HepG2 (cell line): ENCODE measurements around the gene SMIM41. TPM values are rescaled to one million over a fixed set of nuclear protein-coding genes. Genes with fewer than 3 reads are reported as not detected.

Experiments used
- E2F1 ChIP-seq: sonication (generic); formaldehyde crosslinking; IDR thresholded peaks from 2 replicates; pipeline ENCODE4 v1.5.0; 2020; ENCODE audit warnings: missing genetic modification reagents
- HMG20B ChIP-seq: conservative IDR thresholded peaks from 2 replicates; pipeline ENCODE4 v1.6.1; 2016; ENCODE audit warnings: missing genetic modification reagents, missing compliant biosample characterization
- IKZF1 ChIP-seq: fragments of 450-650 bp; IDR thresholded peaks from 2 replicates; pipeline ENCODE4 v1.7.1; 2016
- NCOA2 ChIP-seq: sonication (generic); formaldehyde crosslinking; IDR thresholded peaks from 2 replicates; pipeline ENCODE4 v1.8.0; 2022; ENCODE audit warnings: inconsistent platforms
- PATZ1 ChIP-seq: sonication (generic); formaldehyde crosslinking; IDR thresholded peaks from 2 replicates; pipeline ENCODE4 v1.4.0; 2020; ENCODE audit warnings: missing genetic modification reagents
- RAD21 ChIP-seq: fragments of 450-650 bp; formaldehyde crosslinking; IDR thresholded peaks from 2 replicates; pipeline ENCODE4 v1.5.0; 2020; ENCODE audit warnings: mild to moderate bottlenecking
- RBFOX2 ChIP-seq: fragments of 200-400 bp; formaldehyde crosslinking; IDR thresholded peaks from 2 replicates; pipeline ENCODE4 v1.6.1; 2017; ENCODE audit warnings: low read depth, mild to moderate bottlenecking, low read length
- SAP130 ChIP-seq: IDR thresholded peaks from 2 replicates; pipeline ENCODE4 v1.6.1; 2016; ENCODE audit warnings: low read depth
- SNAI1 ChIP-seq: sonication (generic); formaldehyde crosslinking; IDR thresholded peaks from 2 replicates; pipeline ENCODE4 v1.5.0; 2020; ENCODE audit warnings: mild to moderate bottlenecking, missing genetic modification reagents, borderline replicate concordance
- ZBTB10 ChIP-seq: sonication (generic); formaldehyde crosslinking; IDR thresholded peaks from 2 replicates; pipeline ENCODE4 v1.4.0; 2020; ENCODE audit warnings: missing genetic modification reagents, borderline replicate concordance
- ZBTB25 ChIP-seq: IDR thresholded peaks from 2 replicates; pipeline ENCODE4 v1.6.1; 2018; ENCODE audit warnings: missing genetic modification reagents
- ZFP62 ChIP-seq: sonication (generic); formaldehyde crosslinking; IDR thresholded peaks from 2 replicates; pipeline ENCODE4 v1.4.0; 2020; ENCODE audit warnings: missing genetic modification reagents
- ZIK1 ChIP-seq: sonication (generic); formaldehyde crosslinking; IDR thresholded peaks from 2 replicates; pipeline ENCODE4 v1.5.0; 2020; ENCODE audit warnings: mild to moderate bottlenecking, low read depth, missing genetic modification reagents, borderline replicate concordance
- ZNF605 ChIP-seq: sonication (generic); formaldehyde crosslinking; IDR thresholded peaks from 2 replicates; pipeline ENCODE4 v1.8.0; 2022; ENCODE audit warnings: mild to moderate bottlenecking, missing genetic modification reagents
- ZNF609 ChIP-seq: sonication (generic); formaldehyde crosslinking; IDR thresholded peaks from 2 replicates; pipeline ENCODE4 v1.4.0; 2020; ENCODE audit warnings: mild to moderate bottlenecking, missing genetic modification reagents, borderline replicate concordance
- ZNF674 ChIP-seq: sonication (generic); formaldehyde crosslinking; IDR thresholded peaks from 2 replicates; pipeline ENCODE4 v1.5.0; 2020; ENCODE audit warnings: low read depth, mild to moderate bottlenecking, missing genetic modification reagents
- ZNF782 ChIP-seq: sonication (generic); formaldehyde crosslinking; IDR thresholded peaks from 2 replicates; pipeline ENCODE4 v1.4.0; 2020; ENCODE audit warnings: missing genetic modification reagents, mild to moderate bottlenecking, borderline replicate concordance
- polyA plus RNA-seq, 8 experiments: library from polyadenylated mRNA; depleted of rRNA in 3 of 8; stranded (reverse) in 7 of 8; unstranded in 1 of 8; fragments of >200 nt; fragmentation: Illumina TruSeq in 4 of 8; extraction: Trizol in 4 of 8; gene quantifications; 2 replicates each; pipeline versions ENCODE4 v1.2.1 to v1.2.3, GENCODE V29; 2011 to 2016; ENCODE audit warnings: low read depth in 4 of 8, missing spikeins in 1 of 8, mixed read lengths in 1 of 8; ENCODE audit not compliant: insufficient read depth in 1 of 8
- total RNA-seq, 5 experiments: library from RNA; depleted of rRNA; stranded (reverse); fragments of >200 nt; fragmentation: Illumina TruSeq; extraction: Trizol; gene quantifications; 2 replicates each; pipeline ENCODE4 v1.2.3, GENCODE V29; 2016; ENCODE audit warnings: low read depth in 1 of 5

SMIM41 gene
- total and polyA plus RNA-seq, 2 of the 13 experiments (the other 11 are each of a cell fraction or from before 2014, with no cell fraction given), result not detected

GRCh38 chr12:52069327-52070184, 9.9 kb upstream of the SMIM41 start, which contains the start of gene ATG101 (continued):
- no peak for TF ChIP-seq NCOA2 (CRISPR knock-in tag)
- TF ChIP-seq ZIK1 (CRISPR knock-in tag), result no peak; the same call in 1 of the 2 replicates
- peak; percentile 92; the same call in 1 of the 2 replicates for TF ChIP-seq ZBTB25 (CRISPR knock-in tag)
- 0 out of 2 replicates have a peak, but pooled peaks have one; percentile 74 for TF ChIP-seq SNAI1
- TF ChIP-seq ZNF609 (CRISPR knock-in tag), result no peak
- TF ChIP-seq HMG20B (CRISPR knock-in tag), result peak; percentile 30; the same call in 1 of the 2 replicates
- peak; percentile 82 for TF ChIP-seq RBFOX2
- TF ChIP-seq ZNF782, result no peak
- no peak for TF ChIP-seq ZNF605 (CRISPR knock-in tag)
- TF ChIP-seq RAD21, result peak; percentile 54; the same call in 1 of the 2 replicates
- no peak for TF ChIP-seq ZFP62 (CRISPR knock-in tag)
- TF ChIP-seq ZBTB10 (CRISPR knock-in tag), result no peak
- no peak for TF ChIP-seq IKZF1
- no peak for TF ChIP-seq ZNF674 (CRISPR knock-in tag)
- peak; percentile 89 for TF ChIP-seq SAP130
- peak; percentile 60; the same call in 1 of the 2 replicates for TF ChIP-seq PATZ1 (CRISPR knock-in tag)
- TF ChIP-seq E2F1, result peak; percentile 84
